H1 (cell line): ENCODE results near the gene MKI67. TPM values are rescaled to one million over a fixed set of nuclear protein-coding genes. Genes with fewer than 3 reads are reported as not detected.

ENCODE experiments used
- CTCF ChIA-PET: fragments of 300-600 bp; sonication (Branson Sonifier 250); formaldehyde crosslinking; loops from one replicate; lab custom pipeline; 2021; ENCODE audit not compliant: partially characterized antibody; lab: Charles Lee
- POLR2A ChIA-PET: fragments of 300-600 bp; sonication (Branson Sonifier 250); formaldehyde crosslinking; loops from one replicate; lab custom pipeline; 2021; ENCODE audit warnings: inconsistent platforms; ENCODE audit not compliant: partially characterized antibody; lab: Charles Lee
- DNase-seq, 2 experiments: peaks; one replicate each; pipeline versions ENCODE4 v3.0.0 to v3.0.0-alpha.2; 2010 to 2022; ENCODE audit warnings: low spot score in 2 of 2, low read depth in 1 of 2, mixed read lengths in 1 of 2
- FAIRE-seq: peaks from 2 replicates; lab custom pipeline; 2011; peaks lifted over from hg19 to GRCh38; lab: Jason Lieb, UNC
- H2AFZ ChIP-seq: 2 replicates; pipeline ENCODE4 v1.8.1; 2012; ENCODE audit warnings: low read length, inconsistent platforms
- H2AK5ac ChIP-seq: 2 replicates; pipeline ENCODE4 v1.6.1; 2013; ENCODE audit warnings: low read depth, low read length
- H2BK120ac ChIP-seq: replicated peaks from 2 replicates; pipeline ENCODE3; 2013; ENCODE audit warnings: low read depth, low read length, inconsistent platforms
- H2BK12ac ChIP-seq: 2 replicates; pipeline ENCODE4 v1.6.1; 2013; ENCODE audit warnings: low read depth, low read length
- H2BK15ac ChIP-seq: 2 replicates; pipeline ENCODE4 v1.6.1; 2013; ENCODE audit warnings: low read length
- H2BK20ac ChIP-seq: 2 replicates; pipeline ENCODE4 v1.6.1; 2013; ENCODE audit warnings: low read length
- H2BK5ac ChIP-seq: 2 replicates; pipeline ENCODE4 v1.6.1; 2013; ENCODE audit warnings: low read depth, low read length
- H3K14ac ChIP-seq: 2 replicates; pipeline ENCODE4 v1.6.1; 2013; ENCODE audit warnings: inconsistent platforms; ENCODE audit not compliant: insufficient read length
- H3K18ac ChIP-seq: 2 replicates; pipeline ENCODE4 v1.6.1; 2013; ENCODE audit warnings: low read length; ENCODE audit errors: extremely low read depth
- H3K23ac ChIP-seq: 2 replicates; pipeline ENCODE4 v1.6.1; 2013; ENCODE audit warnings: inconsistent platforms; ENCODE audit not compliant: insufficient read length
- H3K23me2 ChIP-seq: 2 replicates; pipeline ENCODE4 v1.6.1; 2013; ENCODE audit warnings: low read depth, low read length
- H3K27ac ChIP-seq: 2 replicates; pipeline ENCODE4 v1.6.1; 2011; ENCODE audit warnings: low read depth, low read length, inconsistent platforms
- H3K27me3 ChIP-seq, 4 experiments: replicated peaks in 1 of 4; 1 replicate in 1 of 4; 2 replicates in 3 of 4; pipeline versions ENCODE4 v1.6.1 to v1.8.1; 2011 to 2013; ENCODE audit warnings: low read length in 3 of 4, mild to moderate bottlenecking in 3 of 4, inconsistent platforms in 2 of 4, mixed read lengths in 2 of 4, moderate library complexity in 1 of 4; ENCODE audit not compliant: control insufficient read depth in 3 of 4, insufficient read depth in 3 of 4; ENCODE audit errors: extremely low read depth in 1 of 4
- H3K36me3 ChIP-seq, 4 experiments: 2 replicates each; pipeline versions ENCODE4 v1.6.1 to v1.8.1; 2011 to 2013; ENCODE audit warnings: mild to moderate bottlenecking in 4 of 4, low read length in 3 of 4, moderate library complexity in 2 of 4, control low read depth in 1 of 4, inconsistent platforms in 1 of 4; ENCODE audit not compliant: insufficient read depth in 4 of 4, control insufficient read depth in 2 of 4
- H3K4ac ChIP-seq: replicated peaks from 2 replicates; pipeline ENCODE3; 2013; ENCODE audit warnings: low read length, low read depth, mixed read lengths, inconsistent platforms; ENCODE audit not compliant: insufficient read length
- H3K4me1 ChIP-seq, 4 experiments: replicated peaks in 1 of 4; 1 replicate in 1 of 4; 2 replicates in 3 of 4; pipeline versions ENCODE4 v1.6.1 to v1.8.1; 2011 to 2013; ENCODE audit warnings: low read length in 3 of 4, inconsistent platforms in 2 of 4, mixed read lengths in 1 of 4; ENCODE audit not compliant: insufficient read depth in 4 of 4, control insufficient read depth in 3 of 4
- H3K4me2 ChIP-seq, 2 experiments: 2 replicates each; pipeline versions ENCODE4 v1.6.1 to v1.8.1; 2011 to 2013; ENCODE audit warnings: low read depth in 2 of 2, low read length in 2 of 2, control low read depth in 1 of 2, inconsistent platforms in 1 of 2, mild to moderate bottlenecking in 1 of 2; ENCODE audit not compliant: insufficient read depth in 1 of 2
- H3K4me3 ChIP-seq, 4 experiments: fragments of 200-600, 300-600 bp in 1 of 4; sonication (generic), shearing (Covaris generic), sonication (Bioruptor Twin) in 1 of 4; 2 replicates each; pipeline versions ENCODE4 v1.5.1 to v1.8.1; 2011 to 2016; ENCODE audit warnings: low read length in 4 of 4, low read depth in 3 of 4, control low read depth in 2 of 4, inconsistent platforms in 2 of 4, mild to moderate bottlenecking in 2 of 4, mixed read lengths in 1 of 4, moderate library complexity in 1 of 4; ENCODE audit not compliant: insufficient read depth in 2 of 4; ENCODE audit errors: extremely low read depth in 1 of 4
- H3K56ac ChIP-seq: replicated peaks from 2 replicates; pipeline ENCODE3; 2013; ENCODE audit warnings: low read depth, mild to moderate bottlenecking, mixed read lengths, low read length, inconsistent platforms; ENCODE audit not compliant: insufficient read length
- H3K79me1 ChIP-seq: 2 replicates; pipeline ENCODE4 v1.6.1; 2013; ENCODE audit warnings: low read depth, low read length, control low read depth
- H3K79me2 ChIP-seq, 2 experiments: 2 replicates each; pipeline versions ENCODE4 v1.6.1 to v1.8.1; 2012 to 2013; ENCODE audit warnings: low read length in 2 of 2, mild to moderate bottlenecking in 2 of 2, inconsistent platforms in 1 of 2; ENCODE audit not compliant: insufficient read depth in 2 of 2, control insufficient read depth in 1 of 2
- H3K9ac ChIP-seq, 4 experiments: replicated peaks in 1 of 4; 1 replicate in 1 of 4; 2 replicates in 3 of 4; pipeline versions ENCODE4 v1.6.1 to v1.8.1; 2011 to 2013; ENCODE audit warnings: low read depth in 3 of 4, low read length in 3 of 4, control low read depth in 2 of 4, mild to moderate bottlenecking in 2 of 4, moderate library complexity in 2 of 4, inconsistent platforms in 1 of 4; ENCODE audit errors: extremely low read depth in 1 of 4
- H3K9me3 ChIP-seq, 2 experiments: 2 replicates each; pipeline versions ENCODE4 v1.6.1 to v1.8.1; 2012 to 2013; ENCODE audit warnings: mild to moderate bottlenecking in 2 of 2, moderate library complexity in 2 of 2, control low read depth in 1 of 2, inconsistent platforms in 1 of 2, low read depth in 1 of 2, low read length in 1 of 2, mixed read lengths in 1 of 2; ENCODE audit not compliant: insufficient read depth in 2 of 2
- H4K20me1 ChIP-seq, 2 experiments: replicated peaks in 1 of 2; 2 replicates each; pipeline versions ENCODE3 to v1.8.1; 2011 to 2013; ENCODE audit warnings: inconsistent platforms in 2 of 2, low read length in 2 of 2, mild to moderate bottlenecking in 1 of 2; ENCODE audit not compliant: insufficient read depth in 2 of 2, control insufficient read depth in 1 of 2
- H4K5ac ChIP-seq: 2 replicates; pipeline ENCODE4 v1.6.1; 2013; ENCODE audit warnings: low read length, low read depth, mixed read lengths, inconsistent platforms; ENCODE audit not compliant: insufficient read length
- H4K8ac ChIP-seq: 2 replicates; pipeline ENCODE4 v1.8.0; 2013; ENCODE audit warnings: mild to moderate bottlenecking, moderate library complexity, low read length, inconsistent platforms; ENCODE audit not compliant: insufficient read depth; ENCODE audit errors: extremely low read depth
- H4K91ac ChIP-seq: replicated peaks from 2 replicates; pipeline ENCODE3; 2013; ENCODE audit warnings: low read length, mixed read lengths, inconsistent platforms; ENCODE audit not compliant: insufficient read length
- WGBS, 2 experiments: shearing (Covaris generic) in 1 of 2; methylation state at CpG; one replicate each; pipeline versions ENCODE4 v1.1.6 to v1.1.7; 2013 to 2015; ENCODE audit warnings: low lambda C conversion rate in 2 of 2, mixed read lengths in 2 of 2, inconsistent platforms in 1 of 2, low coverage in 1 of 2, missing lambda C conversion rate in 1 of 2; ENCODE audit not compliant: insufficient replicate concordance in 2 of 2, insufficient coverage in 1 of 2, insufficient read length in 1 of 2; ENCODE audit errors: extremely low coverage in 1 of 2, missing lambda C conversion rate in 1 of 2; 5-methylcytosine and 5-hydroxymethylcytosine counted together
- polyA plus RNA-seq, 7 experiments: library from polyadenylated mRNA; depleted of rRNA in 3 of 7; stranded (reverse) in 5 of 7; unstranded in 2 of 7; fragments of >200 nt in 5 of 7; fragments of 200-250 nt in 2 of 7; gene quantifications; 1 replicate in 5 of 7; 2 replicates in 1 of 7; 4 replicates in 1 of 7; pipeline versions ENCODE4 v1.2.1 to v1.2.3, GENCODE V29; 2011 to 2013; ENCODE audit warnings: missing spikeins in 2 of 7, mixed read lengths in 2 of 7
- total RNA-seq: library from RNA; stranded (reverse); fragmentation: NEBNext Ultra II Directional; extraction: Animal tissue kit (Norgen Biotek cat#: 25700); gene quantifications from 2 replicates; pipeline ENCODE4 v1.2.1, GENCODE V29; 2021

MKI67 gene
- total and polyA plus RNA-seq, 2 of the 8 experiments (the other 6 are each of a cell fraction or from before 2014, with no cell fraction given): 15.8 to 85.1 TPM

- H2BK15ac ChIP-seq: no peak overlapping the region
- H4K20me1 ChIP-seq: no peaks in the 10 kb centered on the region
- no peak overlapping the region for H2BK12ac ChIP-seq
- DNase-seq (no peak), FAIRE-seq (no peak)
- H3K4me3 ChIP-seq: no peak overlapping the region
- no peak overlapping the region for H3K27ac ChIP-seq
- H3K4ac ChIP-seq: no peak overlapping the region
- CTCF ChIA-PET: interaction anchor here (1.0 to 2.9 kb wide), 7 partner anchors 7 to 101 kb away, joined by 3 to 25 read pairs (median 5); no protein-coding TSS in a partner anchor
- H4K91ac ChIP-seq: no peak overlapping the region
- H3K23me2 ChIP-seq: no peaks in the 10 kb centered on the region
- WGBS, 2 experiments: 91% methylated on average over 19 of the region's 21 CpGs; no CpG with 5 or more reads in 1 of the 2 experiments
- H4K8ac ChIP-seq: no peak overlapping the region
- H3K79me2 ChIP-seq: no peaks in the 10 kb centered on the region
- H3K79me1 ChIP-seq: no peaks in the 10 kb centered on the region
- no peak overlapping the region for H2AFZ ChIP-seq
- H3K18ac ChIP-seq: no peak overlapping the region
- H4K5ac ChIP-seq: no peak overlapping the region
- no peaks in the 10 kb centered on the region for H3K9me3 ChIP-seq
- H3K4me2 ChIP-seq: no peak overlapping the region
- no peak overlapping the region for H3K23ac ChIP-seq
- no peak overlapping the region for H3K14ac ChIP-seq
- no peaks in the 10 kb centered on the region for H3K36me3 ChIP-seq
- H2BK5ac ChIP-seq: no peak overlapping the region
- no peak overlapping the region for H3K56ac ChIP-seq
- no peak overlapping the region for H3K9ac ChIP-seq
- no peak overlapping the region for H2BK20ac ChIP-seq
- no peak overlapping the region for H2BK120ac ChIP-seq
- H2AK5ac ChIP-seq: no peak overlapping the region
- peaks cover 0 to 2% (median 0%) of the 10 kb centered on the region in 4 experiments; a peak in 1 of 7 replicates for H3K4me1 ChIP-seq
- no peaks in the 10 kb centered on the region; a peak in 1 of 7 replicates for H3K27me3 ChIP-seq
- POLR2A ChIA-PET: interaction anchor here (1.0 kb wide), 1 partner anchor 17 kb away, joined by 3 read pairs; no protein-coding TSS in a partner anchor
Measured at GRCh38 chr10:128077155-128077875, 48.9 kb downstream of the MKI67 start.
